Kidney tubule cell (primary cell): ENCODE results near the gene CHRNA9.
A peak's percentile ranks its signal among the peaks of the same experiment; 100 is the strongest.
"Not testable (repeated sequence)": the region's sequence is repeated elsewhere in the genome, so short reads cannot be mapped to it uniquely, and the experiment has no call there.

Source experiments
- DNase-seq: peaks from one replicate; pipeline ENCODE4 v3.0.0-alpha.2; 2018; ENCODE audit warnings: low spot score

Gene CHRNA9

GRCh38 chr4:40380647-40381046, 45.5 kb downstream of the CHRNA9 start:
- no peak for DNase-seq

- DNase-seq = no peak
Measured at GRCh38 chr4:40388239-40388638, 53.1 kb downstream of the CHRNA9 start.

GRCh38 chr4:40389986-40390385, 54.9 kb downstream of the CHRNA9 start:
- DNase-seq = no peak

GRCh38 chr4:40392241-40392640, 57.1 kb downstream of the CHRNA9 start:
- DNase-seq = not testable (repeated sequence)

- DNase-seq = no peak
Measured at GRCh38 chr4:40394236-40394635, 59.1 kb downstream of the CHRNA9 start.

GRCh38 chr4:40395166-40395900, 60.2 kb downstream of the CHRNA9 start:
- no peak for DNase-seq

GRCh38 chr4:40395908-40396793, 61.0 kb downstream of the CHRNA9 start:
- DNase-seq = peak; percentile 85

GRCh38 chr4:40399578-40399977, 64.4 kb downstream of the CHRNA9 start:
- no peak for DNase-seq

GRCh38 chr4:40401096-40401495, 66.0 kb downstream of the CHRNA9 start:
- no peak for DNase-seq

GRCh38 chr4:40401631-40402030, 66.5 kb downstream of the CHRNA9 start:
- DNase-seq = no peak

- peak; percentile 57 for DNase-seq
Measured at GRCh38 chr4:40402556-40402955, 67.4 kb downstream of the CHRNA9 start.

GRCh38 chr4:40403081-40403480, 67.9 kb downstream of the CHRNA9 start:
- no peak for DNase-seq
